Measurements from ENCODE around the gene MIEN1.
A peak's percentile ranks its signal among the peaks of the same experiment; 100 is the strongest.

MIEN1 gene

GRCh38 chr17:39730095-39730921, at the start of gene MIEN1:
MIEN1 (minus strand) TSS chr17:39730532; CDS start chr17:39730495, 37 bp downstream.
- H3K27ac ChIP-seq, result peak within 1 kb of the TSS; percentile 85

DNA sequence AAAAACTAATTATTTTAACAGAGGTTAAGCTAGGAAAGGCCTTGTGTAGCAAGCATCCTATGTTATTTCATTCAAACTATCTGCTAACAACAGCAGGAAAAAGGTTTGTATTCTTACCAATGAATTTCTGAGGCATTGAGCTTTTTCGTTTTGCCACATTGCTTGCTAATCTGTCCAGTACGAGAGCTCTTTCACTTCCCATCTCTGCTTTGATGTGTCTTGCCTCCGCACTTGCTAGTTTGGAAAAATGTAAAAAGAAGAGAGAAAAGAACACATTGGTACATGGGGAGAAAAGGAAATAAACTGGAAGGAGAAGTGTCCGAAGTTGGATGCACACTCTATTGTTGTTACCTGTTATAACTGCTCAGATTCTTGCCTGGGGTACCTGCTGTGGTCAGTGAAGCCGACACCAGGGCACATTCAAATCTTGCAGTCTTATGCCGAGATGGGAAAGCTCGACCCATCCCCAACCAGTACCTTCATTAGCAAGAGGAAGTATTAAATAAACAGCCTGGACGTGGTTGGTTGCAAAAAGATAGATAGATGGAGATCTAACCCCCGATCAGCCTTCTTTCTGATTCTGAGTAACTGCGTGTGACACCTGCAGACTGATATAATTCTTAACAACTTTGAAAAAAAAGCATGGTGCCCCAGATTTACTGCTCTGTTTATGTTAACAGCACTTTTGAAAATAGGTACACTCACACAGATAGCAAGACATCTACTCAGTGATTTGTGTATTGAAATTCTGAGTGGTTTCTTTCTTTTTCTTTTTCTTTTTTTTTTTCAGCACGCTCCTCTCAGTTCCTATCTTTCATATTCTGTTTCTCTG, 47.4 kb upstream of the MIEN1 start:
- Histone ChIP-seq H3K4me3 (ENCODE audit: low read depth, low read length) (no peak overlapping the region), H3K27ac (no peak overlapping the region), H3K36me3 (no peaks in the 10 kb centered on the region), H3K9me3 (ENCODE audit: severe bottlenecking) (no peaks in the 10 kb centered on the region), H3K27me3 (ENCODE audit: insufficient read depth, low read depth, severe bottlenecking) (no peaks in the 10 kb centered on the region)
- TF ChIP-seq, protein P1, sequence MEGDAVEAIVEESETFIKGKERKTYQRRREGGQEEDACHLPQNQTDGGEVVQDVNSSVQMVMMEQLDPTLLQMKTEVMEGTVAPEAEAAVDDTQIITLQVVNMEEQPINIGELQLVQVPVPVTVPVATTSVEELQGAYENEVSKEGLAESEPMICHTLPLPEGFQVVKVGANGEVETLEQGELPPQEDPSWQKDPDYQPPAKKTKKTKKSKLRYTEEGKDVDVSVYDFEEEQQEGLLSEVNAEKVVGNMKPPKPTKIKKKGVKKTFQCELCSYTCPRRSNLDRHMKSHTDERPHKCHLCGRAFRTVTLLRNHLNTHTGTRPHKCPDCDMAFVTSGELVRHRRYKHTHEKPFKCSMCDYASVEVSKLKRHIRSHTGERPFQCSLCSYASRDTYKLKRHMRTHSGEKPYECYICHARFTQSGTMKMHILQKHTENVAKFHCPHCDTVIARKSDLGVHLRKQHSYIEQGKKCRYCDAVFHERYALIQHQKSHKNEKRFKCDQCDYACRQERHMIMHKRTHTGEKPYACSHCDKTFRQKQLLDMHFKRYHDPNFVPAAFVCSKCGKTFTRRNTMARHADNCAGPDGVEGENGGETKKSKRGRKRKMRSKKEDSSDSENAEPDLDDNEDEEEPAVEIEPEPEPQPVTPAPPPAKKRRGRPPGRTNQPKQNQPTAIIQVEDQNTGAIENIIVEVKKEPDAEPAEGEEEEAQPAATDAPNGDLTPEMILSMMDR (IDR thresholded peaks at IDR 0.05; ENCODE audit: low read depth, low read length), result no peak
- no peak for DNase-seq

More at GRCh38 chr17:39730095-39730921, at the start of gene MIEN1:
- Histone ChIP-seq H3K36me3 (peaks cover 19% of the 10 kb centered on the region), H3K9me3 (ENCODE audit: severe bottlenecking) (no peaks in the 10 kb centered on the region), H3K27me3 (ENCODE audit: insufficient read depth, low read depth, severe bottlenecking) (no peaks in the 10 kb centered on the region), H3K4me3 (ENCODE audit: low read depth, low read length) (peak within 1 kb of the TSS; percentile 84)
- DNase-seq, result peak; percentile 95
- TF ChIP-seq, protein P1 (IDR thresholded peaks at IDR 0.05; ENCODE audit: low read depth, low read length), result peak; percentile 92

- no peaks in the 10 kb centered on the region for H3K27me3 ChIP-seq (ENCODE audit: insufficient read depth, low read depth, severe bottlenecking)
These were observed 45.9 kb upstream of the MIEN1 start for GRCh38 chr17:39776252-39776651.

GRCh38 chr17:39775031-39775430, 44.7 kb upstream of the MIEN1 start:
- H3K4me3 ChIP-seq (ENCODE audit: low read depth, low read length), result no peak overlapping the region
- no peaks in the 10 kb centered on the region for H3K9me3 ChIP-seq (ENCODE audit: severe bottlenecking)
- no peak overlapping the region for H3K27ac ChIP-seq
- no peaks in the 10 kb centered on the region for H3K36me3 ChIP-seq
- DNase-seq, result no peak
- H3K27me3 ChIP-seq (ENCODE audit: insufficient read depth, low read depth, severe bottlenecking), result no peaks in the 10 kb centered on the region
- TF ChIP-seq, protein P1 (IDR thresholded peaks at IDR 0.05; ENCODE audit: low read depth, low read length), result no peak

More at GRCh38 chr17:39776252-39776651, 45.9 kb upstream of the MIEN1 start:
- no peak overlapping the region for H3K27ac ChIP-seq
- TF ChIP-seq, protein P1 (IDR thresholded peaks at IDR 0.05; ENCODE audit: low read depth, low read length), result no peak
- H3K4me3 ChIP-seq (ENCODE audit: low read depth, low read length), result no peak overlapping the region
- no peaks in the 10 kb centered on the region for H3K9me3 ChIP-seq (ENCODE audit: severe bottlenecking)
- no peaks in the 10 kb centered on the region for H3K36me3 ChIP-seq
- DNase-seq, result no peak

GRCh38 chr17:39774047-39774446, 43.7 kb upstream of the MIEN1 start:
- TF ChIP-seq, protein P1 (IDR thresholded peaks at IDR 0.05; ENCODE audit: low read depth, low read length), result no peak
- Histone ChIP-seq H3K9me3 (ENCODE audit: severe bottlenecking) (no peaks in the 10 kb centered on the region), H3K27ac (no peak overlapping the region), H3K4me3 (ENCODE audit: low read depth, low read length) (no peak overlapping the region), H3K27me3 (ENCODE audit: insufficient read depth, low read depth, severe bottlenecking) (no peaks in the 10 kb centered on the region), H3K36me3 (no peaks in the 10 kb centered on the region)
- DNase-seq, result no peak
